Ammon's horn (tissue), 1 donor: ENCODE results near the gene DHX34.
"Not testable (repeated sequence)": the region's sequence is repeated elsewhere in the genome, so short reads cannot be mapped to it uniquely, and the experiment has no call there.

Experiments used
- DNase-seq: peaks from one replicate; pipeline ENCODE4 v3.0.0-alpha.2; 2016; ENCODE audit warnings: low spot score

Gene DHX34

GRCh38 chr19:47371261-47371660 is 22.1 kb downstream of the DHX34 start:
- no peak for DNase-seq

- DNase-seq = no peak
Observed at GRCh38 chr19:47372603-47373002, 23.5 kb downstream of the DHX34 start.

GRCh38 chr19:47373246-47374240 is 24.4 kb downstream of the DHX34 start:
- DNase-seq = no peak

DNA sequence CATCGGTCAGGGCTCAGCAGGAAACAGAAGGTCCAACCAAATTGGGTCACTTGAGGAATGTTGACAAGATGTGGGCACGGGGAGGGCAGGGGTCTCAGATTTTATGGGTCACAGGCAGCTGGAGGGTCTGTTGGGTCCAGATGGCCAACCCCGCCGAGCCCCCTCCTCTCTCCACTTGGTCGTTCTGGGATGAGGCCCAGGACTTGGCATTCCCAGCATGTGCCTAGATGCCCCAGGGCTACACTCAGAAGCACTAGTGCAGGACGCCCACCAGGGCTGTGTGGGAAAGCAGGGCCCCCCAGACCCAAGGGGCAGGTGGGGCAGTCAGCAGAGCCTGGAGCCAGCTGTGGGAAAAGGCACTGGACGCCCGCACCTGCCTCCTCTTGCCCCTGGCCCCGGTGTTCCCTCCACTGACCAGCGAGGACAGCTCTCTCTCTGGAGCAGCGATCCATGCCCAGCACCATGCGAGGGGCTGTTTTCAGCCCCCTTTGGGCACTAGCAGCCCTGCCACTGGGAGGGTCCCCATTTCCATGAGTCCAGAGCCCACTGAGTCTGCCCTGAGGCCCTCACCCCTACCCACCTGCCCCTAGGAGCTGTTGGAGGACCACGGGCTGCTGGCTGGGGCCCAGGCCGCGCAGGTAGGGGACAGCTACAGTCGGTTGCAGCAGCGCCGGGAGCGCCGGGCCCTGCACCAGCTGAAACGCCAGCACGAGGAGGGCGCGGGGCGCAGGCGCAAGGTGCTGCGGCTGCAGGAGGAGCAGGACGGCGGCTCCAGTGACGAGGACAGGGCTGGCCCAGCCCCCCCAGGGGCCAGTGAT is 26.0 kb downstream of the DHX34 start:
- no peak for DNase-seq

GRCh38 chr19:47375694-47376588 is 26.8 kb downstream of the DHX34 start:
- DNase-seq = no peak

- no peak for DNase-seq
Observed at GRCh38 chr19:47376589-47377144, 27.6 kb downstream of the DHX34 start.

GRCh38 chr19:47377208-47377701 is 28.1 kb downstream of the DHX34 start:
- no peak for DNase-seq

GRCh38 chr19:47377801-47378200 is 28.7 kb downstream of the DHX34 start:
- no peak for DNase-seq

DNA sequence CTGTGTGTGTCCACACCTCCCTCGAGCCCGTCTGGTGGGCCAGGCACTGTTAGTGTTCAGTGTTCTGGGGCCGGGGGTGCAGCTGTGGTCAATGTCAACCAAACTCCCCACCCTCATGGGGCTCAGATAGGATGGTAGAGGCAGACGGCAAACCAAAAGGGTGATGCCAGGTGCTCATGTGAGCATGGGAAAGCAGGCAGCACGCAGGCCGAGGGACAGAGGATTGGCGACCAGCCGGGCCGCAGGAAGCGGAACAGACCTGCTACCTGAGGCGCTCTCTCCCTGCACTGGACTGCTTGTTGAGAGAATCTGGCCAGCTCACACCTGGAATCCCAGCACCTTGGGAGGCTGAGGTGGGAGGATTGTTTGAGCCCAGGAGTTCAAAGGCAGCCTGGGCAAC is 29.1 kb downstream of the DHX34 start:
- DNase-seq = no peak

GRCh38 chr19:47379381-47379938 is 30.3 kb downstream of the DHX34 start:
- DNase-seq = peak; percentile 73

DNA sequence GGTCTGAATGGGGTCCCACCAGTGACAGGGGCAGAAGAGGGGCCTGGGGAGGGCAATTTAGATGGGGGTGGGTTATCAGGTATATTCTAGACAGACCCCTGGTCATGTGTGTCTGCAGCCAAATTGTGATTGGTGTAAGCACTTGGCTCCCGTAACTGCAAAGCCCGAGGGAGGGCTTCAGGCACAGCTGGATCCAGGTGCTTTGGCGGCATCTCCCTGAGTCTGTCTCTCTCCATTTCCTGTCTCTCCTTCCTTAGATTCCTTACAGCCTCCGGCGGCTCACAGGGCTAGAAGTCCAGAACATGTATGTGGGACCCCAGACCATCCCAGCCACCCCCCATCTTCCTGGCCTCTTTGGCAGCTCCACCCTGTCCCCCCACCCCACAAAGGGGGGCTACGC is 31.4 kb downstream of the DHX34 start:
- DNase-seq = no peak

DNA sequence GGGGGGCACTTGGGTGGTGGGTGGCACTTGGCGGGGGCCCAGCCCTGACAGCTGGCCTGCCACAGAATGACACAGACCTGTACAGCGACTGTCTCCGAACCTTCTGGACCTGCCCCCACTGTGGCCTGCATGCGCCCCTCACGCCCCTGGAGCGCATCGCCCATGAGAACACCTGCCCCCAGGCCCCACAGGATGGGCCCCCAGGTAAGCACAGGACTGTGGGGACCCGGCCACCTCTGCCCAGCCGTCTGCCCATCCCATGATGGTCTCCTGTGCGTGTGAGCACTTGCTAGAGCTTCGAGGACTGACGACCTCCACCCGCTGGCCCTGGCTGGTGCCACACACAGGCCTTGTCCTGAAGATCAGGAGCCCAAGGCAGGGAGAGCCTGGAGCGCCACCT is 32.0 kb downstream of the DHX34 start:
- DNase-seq = no peak

- DNase-seq = no peak
Observed at GRCh38 chr19:47381653-47382279, 32.7 kb downstream of the DHX34 start.

DNA sequence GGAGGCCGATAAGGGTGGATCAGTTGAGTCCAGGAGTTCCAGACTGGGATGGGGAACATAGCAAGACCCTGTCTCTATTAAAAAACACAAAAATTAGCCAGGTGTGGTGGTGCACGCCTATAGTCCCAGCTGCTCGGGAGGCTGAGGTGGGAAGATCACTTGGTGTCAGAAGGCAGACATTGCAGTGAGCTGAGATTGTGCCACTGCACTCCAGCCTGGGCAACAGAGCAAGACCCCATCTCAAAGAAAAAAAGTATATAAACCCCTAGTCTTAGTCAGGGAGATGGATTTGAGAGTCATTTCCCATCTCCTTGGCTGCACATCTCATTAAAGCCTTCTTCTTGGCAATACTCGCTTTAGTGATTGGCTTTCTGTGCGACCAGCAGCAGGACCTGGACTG is 34.8 kb downstream of the DHX34 start:
- DNase-seq = not testable (repeated sequence)

- not testable (repeated sequence) for DNase-seq
Observed at GRCh38 chr19:47384533-47384932, 35.4 kb downstream of the DHX34 start.

DNA sequence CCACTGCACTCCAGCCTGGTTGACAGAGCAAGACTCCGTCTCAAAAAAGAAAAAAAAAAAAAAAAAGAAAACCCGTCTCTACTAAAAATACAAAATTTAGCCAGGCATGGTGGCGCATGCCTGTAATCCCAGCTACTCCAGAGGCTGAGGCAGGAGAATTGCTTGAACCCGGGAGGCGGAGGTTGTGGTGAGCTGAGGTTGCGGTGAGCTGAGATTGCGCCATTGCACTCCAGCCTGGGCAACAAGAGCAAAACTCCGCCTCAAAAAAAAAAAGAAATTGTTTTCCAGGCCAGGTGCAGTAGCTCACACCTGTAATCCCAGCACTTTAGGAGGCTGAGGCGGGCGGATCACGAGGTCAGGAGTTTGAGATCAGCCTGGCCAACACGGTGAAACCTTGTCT is 37.5 kb downstream of the DHX34 start:
- not testable (repeated sequence) for DNase-seq

DNA sequence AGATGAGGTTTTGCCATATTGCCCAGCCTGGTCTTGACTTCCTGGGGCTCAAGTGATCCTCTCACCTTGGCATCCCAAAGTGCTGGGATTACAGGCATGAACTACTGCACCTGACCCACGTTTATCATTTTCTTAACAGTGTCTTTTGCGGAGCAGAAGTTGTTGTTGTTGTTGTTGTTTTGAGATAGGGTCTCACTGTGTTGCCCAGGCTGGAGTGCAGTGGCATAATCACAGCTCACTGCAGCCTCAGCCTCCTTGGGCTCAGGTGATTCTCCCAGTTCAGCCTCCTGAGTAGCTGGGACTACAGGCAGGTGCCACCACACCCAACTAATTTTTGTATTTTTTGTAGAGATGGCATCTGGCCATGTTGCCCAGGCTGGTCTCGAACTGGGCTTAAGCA is 38.5 kb downstream of the DHX34 start:
- DNase-seq = not testable (repeated sequence)

- not testable (repeated sequence) for DNase-seq
Observed at GRCh38 chr19:47388721-47389120, 39.6 kb downstream of the DHX34 start.

GRCh38 chr19:47389150-47389556 is 40.0 kb downstream of the DHX34 start:
- no peak for DNase-seq
